GM21619 (cell line): Measurements from ENCODE around the gene NFIA.

Experiments used
- ATAC-seq: cut with Tn5 transposase; IDR thresholded peaks from one replicate; pipeline ENCODE4 v1.9.1; 2021; ENCODE audit not compliant: unreplicated experiment

NFIA gene

GRCh38 chr1:61174060-61174795 lies 91.9 kb downstream of the NFIA start:
- no peak for ATAC-seq

GRCh38 chr1:61175976-61176375 lies 93.6 kb downstream of the NFIA start:
- no peak for ATAC-seq

DNA sequence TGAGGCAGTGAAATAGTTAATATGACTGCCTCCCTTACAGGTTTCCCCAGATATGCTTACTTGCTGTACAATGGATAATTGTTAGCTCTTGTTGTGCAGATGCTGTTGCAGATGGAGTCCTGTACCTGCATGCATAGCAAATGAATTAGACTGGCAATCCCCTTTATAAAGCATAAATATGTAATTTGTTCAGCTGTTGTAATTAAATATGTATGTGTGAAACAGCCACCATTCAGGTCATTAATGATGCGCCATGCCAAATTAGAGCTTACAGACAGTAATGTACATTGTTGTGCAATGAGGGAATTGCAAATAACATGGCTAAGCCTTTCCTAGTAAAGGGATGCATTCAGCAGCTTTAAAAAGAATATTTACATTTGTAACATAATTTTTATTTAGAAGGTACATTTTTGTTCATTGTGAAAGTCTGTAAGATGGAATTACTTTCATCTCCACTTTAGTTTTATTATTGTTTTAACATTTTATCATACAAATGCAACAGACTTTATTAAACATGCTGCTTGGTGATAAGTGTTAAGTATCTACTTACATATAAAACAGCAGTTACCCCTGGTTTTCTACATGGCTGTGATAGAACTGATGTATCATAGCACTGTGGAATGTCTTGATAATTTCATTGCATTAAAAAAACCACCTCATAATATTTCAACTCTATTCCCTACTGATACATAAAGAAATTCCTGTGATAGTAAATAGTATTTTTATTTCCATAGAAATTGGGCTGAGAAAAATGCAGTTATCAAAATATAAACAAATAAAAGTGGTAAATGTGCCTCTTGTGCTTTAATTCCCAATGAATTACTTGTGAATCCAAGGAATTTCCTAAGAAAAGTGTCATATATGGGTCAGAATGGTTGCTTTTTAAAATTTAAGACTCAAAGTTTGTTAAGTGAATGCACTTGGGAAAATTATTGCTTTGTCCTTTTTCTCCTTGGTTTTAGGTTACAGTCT lies 99.0 kb downstream of the NFIA start:
- ATAC-seq: no peak

DNA sequence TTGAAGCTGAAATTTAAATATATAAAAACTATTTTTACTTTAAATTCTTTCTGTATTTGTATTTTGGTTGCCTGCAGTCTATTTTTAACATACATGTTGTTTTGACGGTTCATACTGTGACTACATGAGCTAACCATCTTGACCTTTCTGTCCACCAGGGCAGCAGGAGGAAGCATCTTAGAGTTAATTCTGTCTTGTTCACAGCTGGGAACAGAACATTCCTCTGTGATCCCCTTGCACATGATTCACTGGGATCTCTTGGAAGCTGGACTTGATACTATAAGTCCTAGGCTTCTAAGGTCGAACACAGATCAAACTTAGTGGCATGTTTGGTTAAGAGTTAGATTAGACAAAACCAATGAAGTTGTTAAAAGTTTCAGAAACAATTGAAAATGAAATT lies 99.7 kb downstream of the NFIA start:
- ATAC-seq: no peak

- no peak for ATAC-seq
Measured at GRCh38 chr1:61182480-61182879, 100.1 kb downstream of the NFIA start.

DNA sequence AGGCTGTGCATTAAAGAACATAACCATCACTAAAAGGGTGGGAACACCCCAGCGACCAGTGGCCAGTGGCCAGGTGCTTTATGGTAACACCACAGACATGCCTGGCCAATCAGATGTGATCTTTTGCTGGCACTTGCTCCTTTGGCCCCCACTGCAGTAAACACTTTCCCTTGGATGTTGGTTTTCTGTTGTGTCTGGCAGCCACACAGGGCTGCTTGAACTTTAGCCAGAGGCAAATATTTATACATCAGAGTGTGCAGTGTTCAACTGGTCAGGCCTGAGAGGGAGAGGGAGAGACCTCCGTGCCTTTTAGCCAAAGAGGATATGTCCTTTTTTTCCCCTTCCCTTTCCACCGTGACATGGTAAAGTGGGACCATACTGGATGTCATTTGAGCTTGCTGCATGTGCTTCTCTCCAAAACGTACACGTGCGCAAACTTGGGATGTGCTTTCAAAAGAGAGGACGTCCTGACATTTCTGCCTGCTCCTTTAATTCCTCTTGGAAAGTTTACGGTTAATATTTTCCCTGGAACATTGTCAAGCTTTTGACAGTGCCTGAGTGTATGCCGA lies 101.2 kb downstream of the NFIA start:
- ATAC-seq: no peak

DNA sequence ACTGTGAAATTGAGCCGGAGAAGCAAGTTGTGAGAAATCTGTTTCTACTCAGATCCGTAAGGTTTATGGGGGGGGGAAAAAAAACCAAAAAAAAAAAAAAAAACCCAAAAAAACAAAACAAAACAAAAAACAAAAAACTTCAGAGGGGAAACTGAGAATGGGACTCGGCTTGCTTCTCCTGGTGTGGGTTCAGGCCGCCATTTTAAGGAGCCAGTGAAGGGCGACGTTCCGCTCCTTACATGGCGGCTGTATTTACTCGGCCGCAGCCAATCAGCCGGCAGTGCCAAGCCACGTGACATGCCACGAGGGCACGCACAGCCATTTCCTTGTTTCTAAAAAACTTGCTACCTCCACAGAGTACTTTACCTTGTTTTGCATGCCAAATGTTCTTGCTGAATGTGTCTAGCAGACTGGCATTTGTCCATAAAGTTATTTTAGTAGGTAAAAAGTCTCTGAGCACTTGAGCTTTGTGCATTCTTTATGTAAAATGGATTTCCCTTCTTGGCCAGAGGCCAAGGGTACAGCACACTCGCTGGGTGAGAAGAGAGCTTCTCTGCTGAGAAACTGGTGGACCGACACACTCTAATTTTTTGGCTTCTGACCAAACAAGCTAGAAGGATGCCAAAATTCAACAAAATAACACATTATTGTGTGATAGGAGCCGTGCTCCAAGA lies 101.8 kb downstream of the NFIA start:
- ATAC-seq: no peak

- no peak for ATAC-seq
Measured at GRCh38 chr1:61184714-61185106, 102.3 kb downstream of the NFIA start.

- no peak for ATAC-seq
Measured at GRCh38 chr1:61186753-61187152, 104.4 kb downstream of the NFIA start.

DNA sequence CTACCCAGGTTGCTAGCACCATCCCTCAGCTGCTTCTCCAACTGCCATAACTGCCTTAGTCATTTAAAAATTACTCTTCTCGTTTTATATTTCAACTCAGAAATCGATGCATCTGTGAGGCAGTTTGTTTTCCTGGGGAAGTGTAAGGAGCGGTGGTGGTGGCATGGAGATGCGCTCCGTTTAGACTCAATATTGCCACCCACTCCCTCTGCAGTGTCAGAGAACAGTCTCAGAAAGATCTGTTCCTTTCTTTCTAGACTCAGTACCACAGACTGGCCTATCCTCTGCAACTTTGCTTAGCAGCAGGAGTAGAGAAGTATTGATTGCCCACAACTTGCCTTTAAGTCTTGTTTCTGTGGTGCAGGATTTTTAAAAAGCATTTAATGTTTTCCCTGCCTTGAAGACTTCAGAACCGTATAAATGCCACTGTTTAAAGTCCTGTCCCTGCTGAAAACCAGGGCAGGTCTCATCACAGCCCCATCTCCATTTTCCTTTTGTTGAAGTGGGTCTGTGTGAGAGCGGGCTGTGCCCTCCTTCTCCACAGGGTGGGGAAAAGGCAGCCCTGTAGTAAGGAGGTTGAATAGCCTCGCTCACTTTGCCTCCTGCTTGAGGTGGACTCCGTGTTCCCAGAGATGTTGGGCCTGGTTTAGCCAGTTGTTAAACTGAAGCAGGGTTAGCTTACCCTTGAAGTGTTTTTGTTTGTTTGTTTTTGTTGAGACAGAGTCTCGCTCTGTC lies 105.2 kb downstream of the NFIA start:
- ATAC-seq: no peak

DNA sequence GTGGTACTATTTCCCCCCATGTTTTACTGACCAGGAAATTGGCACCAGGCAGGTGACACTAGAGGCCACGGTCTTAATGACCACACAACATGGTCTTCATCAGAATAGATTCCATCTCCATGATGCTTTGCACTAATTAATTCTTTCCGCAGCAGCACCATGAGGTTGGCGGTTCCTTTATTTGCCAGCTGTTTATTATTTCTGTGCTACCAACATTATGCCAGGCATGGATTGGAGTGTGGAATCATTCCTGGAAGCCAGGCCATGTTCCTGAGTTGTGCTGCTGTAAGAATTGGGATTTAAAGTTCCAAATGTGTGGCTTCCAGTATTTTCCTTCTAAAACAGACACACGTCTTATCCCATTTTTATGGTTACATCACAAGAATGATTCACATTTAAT lies 107.8 kb downstream of the NFIA start:
- ATAC-seq: no peak

DNA sequence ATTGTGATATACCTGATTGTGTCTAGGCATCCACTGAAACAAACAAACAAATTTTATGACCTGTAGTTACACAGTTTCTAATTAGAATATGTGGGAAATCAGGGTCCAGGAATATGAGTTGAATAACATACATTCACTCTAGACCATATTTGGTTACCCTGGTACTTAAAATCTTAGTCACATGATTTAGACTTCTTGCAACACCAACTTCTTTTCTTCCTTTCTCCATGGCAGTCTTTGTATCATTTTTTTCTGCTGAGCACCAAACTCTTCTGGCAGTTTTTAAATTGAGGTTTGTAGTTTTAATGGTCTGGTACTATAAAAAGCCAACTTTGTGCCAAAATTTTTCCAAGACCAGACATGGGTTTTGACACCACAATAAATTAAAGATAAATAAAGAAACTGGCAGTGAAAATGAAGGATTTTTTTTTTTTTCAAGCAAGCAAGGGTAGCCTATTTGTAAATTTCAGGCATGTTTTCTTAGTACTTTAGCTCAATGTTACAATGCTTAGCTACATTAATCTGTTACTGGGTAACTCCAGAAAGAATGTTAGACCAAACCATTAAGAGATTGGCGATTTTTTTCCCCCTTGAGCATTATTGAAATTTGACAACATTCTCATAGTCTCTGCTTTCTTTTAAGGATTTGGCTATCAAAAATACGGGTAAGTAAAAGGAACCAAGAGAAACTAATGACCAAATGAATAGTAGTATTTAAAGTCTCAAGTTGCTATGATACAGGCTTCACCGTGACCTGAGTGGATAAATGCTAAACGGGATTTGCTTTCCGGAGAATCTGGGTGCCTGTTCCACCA lies 108.5 kb downstream of the NFIA start:
- ATAC-seq: no peak

DNA sequence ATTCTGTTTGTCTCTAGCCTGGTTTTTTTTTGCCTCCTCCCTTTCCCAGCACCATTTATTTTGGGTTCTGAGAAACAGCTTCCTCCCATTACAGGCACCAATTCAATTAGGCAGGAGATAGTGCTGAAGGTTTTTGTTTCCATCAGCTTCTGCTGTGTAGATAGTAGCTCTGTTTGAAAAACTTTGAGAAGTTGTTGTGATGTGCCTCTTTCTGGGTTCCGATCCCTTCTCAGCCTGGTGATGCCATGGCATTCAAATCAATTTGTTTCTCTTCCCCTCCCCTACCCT lies 109.0 kb downstream of the NFIA start:
- ATAC-seq: no peak

DNA sequence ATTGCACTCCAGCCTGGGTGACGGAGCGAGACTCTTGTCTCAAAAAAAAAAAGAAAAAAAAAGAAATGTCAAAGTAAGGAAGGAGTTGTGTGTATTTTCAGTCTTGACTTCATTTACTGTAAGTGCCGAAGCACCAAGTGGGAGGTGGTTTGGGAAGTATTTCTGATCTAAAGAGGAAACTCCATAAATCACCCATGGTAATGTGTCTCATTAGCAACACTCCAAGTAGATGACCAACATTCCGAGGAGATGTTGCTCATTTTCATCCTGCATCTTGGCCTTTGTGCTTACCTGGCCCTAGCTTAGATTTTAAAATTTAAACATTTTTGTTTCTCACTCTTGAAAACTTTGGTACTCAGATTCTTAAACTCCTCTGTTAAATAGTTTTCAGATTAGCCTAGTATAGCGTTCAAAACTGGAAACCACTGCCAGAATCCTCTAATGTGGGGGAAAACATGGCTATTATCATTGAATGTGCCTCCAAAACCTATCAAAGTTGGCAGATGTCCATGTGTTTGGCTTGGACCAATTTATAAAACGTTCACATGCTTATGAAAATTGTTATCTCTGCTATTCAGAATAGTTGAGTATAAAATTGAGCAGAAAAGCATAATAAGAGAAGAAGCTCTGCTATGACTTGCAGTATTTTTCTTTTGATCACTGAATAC lies 110.4 kb downstream of the NFIA start:
- no peak for ATAC-seq

GRCh38 chr1:61193808-61194207 lies 111.4 kb downstream of the NFIA start:
- no peak for ATAC-seq

- ATAC-seq: no peak
Measured at GRCh38 chr1:61198554-61198953, 116.2 kb downstream of the NFIA start.

- no peak for ATAC-seq
Measured at GRCh38 chr1:61201035-61201434, 118.7 kb downstream of the NFIA start.

DNA sequence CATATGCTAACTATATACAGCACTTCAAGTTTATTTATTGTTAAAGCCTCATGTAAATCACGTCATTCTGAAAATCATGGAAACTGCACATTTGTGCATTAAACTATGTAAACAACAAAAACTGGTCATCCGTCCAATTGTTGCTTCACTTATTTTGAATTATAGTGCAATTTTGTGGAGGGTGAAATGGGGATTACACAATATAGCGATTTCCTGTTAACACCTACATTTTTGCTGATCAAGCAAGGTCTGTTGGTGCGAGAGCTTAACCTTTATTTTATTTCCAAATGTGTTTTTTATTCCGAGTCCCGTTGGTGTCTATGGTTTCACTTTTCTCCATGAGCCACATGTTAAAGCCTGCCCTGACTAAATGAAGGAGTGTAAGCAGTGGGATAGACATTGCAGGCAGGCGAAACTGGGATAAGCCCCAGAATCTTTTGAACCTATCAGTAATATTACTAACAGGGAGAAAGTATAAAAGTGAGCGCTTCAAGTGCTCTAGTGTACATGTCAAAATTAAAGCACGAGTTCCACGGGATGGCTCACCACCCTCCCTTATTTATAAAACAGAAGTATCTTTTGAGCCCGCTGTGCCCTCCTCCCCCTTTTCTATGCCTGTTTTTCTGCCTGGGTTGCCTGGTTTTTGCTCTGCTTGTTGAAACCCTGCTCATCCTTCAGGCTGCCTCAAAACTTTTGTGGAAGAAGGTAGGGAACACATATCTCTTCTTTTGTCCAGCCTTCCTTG lies 120.7 kb downstream of the NFIA start:
- ATAC-seq: no peak

GRCh38 chr1:61204528-61204927 lies 122.2 kb downstream of the NFIA start:
- no peak for ATAC-seq
